Measurements from ENCODE around the gene RPL7A. TPM values are rescaled to one million over a fixed set of nuclear protein-coding genes. Genes with fewer than 3 reads are reported as not detected.
A peak's percentile ranks its signal among the peaks of the same experiment; 100 is the strongest.

Gene RPL7A
- total and polyA plus RNA-seq, 2 of the 13 experiments (the other 11 are each of a cell fraction or from before 2014, with no cell fraction given): 2,401 to 2,938 TPM

DNA sequence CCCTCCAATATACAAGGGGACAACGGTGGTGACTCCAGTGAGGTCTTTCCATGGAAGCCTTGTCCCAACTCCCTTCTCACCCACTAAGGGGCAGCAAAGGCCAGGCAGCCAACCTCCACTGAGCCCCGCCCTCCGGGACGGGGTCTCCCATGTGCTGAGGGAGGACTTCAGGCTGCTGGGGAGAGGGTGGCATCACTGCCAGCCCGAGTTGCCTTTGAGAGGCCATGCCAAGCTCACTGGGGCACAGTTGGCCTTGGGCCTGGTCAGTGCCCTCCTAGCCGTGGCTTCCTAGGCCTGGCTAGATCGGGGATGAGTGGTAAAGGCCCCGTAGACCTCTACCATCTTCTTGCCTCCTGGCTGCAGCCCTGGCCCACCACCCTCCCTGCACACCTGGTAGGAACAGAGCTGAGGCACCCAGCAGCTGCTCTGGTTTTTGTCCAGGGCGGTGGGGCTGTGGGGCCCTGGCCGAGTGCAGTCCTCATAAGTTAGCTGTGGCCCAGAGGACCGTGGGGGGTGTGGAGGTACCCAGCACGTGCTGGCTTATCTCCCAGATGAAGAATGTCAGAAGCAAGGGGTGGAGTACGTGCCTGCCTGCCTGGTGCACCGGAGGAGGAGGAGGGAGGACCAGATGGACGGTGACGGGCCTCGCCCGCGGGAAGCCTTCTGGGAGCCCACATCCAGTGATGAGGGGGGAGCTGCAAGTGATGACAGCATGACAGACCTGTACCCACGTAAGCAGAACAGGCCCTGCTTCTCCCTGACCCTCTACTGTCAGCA is 11.6 kb downstream of the RPL7A start (continued):
- TF ChIP-seq, protein P1, sequence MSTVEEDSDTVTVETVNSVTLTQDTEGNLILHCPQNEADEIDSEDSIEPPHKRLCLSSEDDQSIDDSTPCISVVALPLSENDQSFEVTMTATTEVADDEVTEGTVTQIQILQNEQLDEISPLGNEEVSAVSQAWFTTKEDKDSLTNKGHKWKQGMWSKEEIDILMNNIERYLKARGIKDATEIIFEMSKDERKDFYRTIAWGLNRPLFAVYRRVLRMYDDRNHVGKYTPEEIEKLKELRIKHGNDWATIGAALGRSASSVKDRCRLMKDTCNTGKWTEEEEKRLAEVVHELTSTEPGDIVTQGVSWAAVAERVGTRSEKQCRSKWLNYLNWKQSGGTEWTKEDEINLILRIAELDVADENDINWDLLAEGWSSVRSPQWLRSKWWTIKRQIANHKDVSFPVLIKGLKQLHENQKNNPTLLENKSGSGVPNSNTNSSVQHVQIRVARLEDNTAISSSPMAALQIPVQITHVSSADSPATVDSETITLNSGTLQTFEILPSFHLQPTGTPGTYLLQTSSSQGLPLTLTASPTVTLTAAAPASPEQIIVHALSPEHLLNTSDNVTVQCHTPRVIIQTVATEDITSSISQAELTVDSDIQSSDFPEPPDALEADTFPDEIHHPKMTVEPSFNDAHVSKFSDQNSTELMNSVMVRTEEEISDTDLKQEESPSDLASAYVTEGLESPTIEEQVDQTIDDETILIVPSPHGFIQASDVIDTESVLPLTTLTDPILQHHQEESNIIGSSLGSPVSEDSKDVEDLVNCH (CRISPR knock-in tag; IDR thresholded peaks at IDR 0.05): no peak

DNA sequence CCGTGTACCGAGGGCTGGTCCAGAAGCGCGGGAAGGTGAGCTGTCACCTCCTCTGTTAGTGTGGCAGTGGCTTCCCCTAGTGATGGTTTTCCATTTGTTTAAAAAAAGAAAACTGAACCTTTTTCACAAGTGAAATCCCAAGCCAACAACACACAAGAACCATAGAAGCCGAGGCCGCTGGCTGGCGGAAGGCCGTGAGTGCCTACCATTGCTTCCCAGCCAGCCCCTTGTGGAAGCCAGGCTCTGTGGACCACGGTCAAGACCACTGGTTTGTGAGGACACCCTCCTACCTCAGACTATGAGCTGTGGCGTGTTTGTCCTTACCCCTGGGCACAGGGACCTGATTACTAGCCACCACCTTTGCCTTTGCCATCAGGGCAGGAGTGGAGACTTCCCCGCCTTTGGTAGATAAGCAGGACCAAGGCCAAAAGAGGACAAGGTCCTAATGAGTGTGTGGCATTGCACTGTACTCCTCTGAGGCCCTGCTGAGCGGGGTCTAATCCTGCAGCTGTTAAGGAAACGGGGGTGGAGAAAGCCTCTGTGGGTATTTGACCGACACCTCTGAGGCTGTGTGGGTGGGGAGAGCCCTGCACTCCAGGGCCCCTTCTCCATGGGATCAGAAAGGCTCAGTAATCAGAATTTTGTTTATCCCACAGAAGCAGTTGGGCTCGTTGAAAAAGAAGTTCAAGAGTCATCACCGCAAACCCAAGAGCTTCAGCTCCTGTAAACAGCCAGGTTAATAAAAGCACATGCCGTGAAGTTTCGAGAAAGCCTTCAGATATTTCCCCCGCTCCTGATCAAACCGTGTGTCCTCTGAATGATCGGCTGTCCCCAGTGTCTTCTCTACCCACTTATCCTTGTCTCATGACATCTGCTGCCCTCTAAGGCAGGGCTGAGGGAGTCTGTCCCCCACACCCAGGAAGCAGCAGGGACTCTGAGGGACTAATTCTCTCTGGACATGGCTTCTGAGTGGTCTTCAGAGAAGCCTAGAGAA is 12.7 kb downstream of the RPL7A start:
- DNase-seq (ENCODE audit: low spot score) (no peak), ATAC-seq (peak; percentile 5), FAIRE-seq (peak; percentile 57)
- H3K79me2 ChIP-seq (ENCODE audit: insufficient read depth, low read length): peaks cover 15% of the 10 kb centered on the region
- no peak overlapping the region for H3K4me2 ChIP-seq (ENCODE audit: low read depth, low read length)
- H3K9me3 ChIP-seq (ENCODE audit: low read length): no peaks in the 10 kb centered on the region
- ChIA-PET POLR2A (interaction anchor here (0.9 to 2.2 kb wide), 4 partner anchors 11 to 34 kb away, joined by 3 to 6 read pairs (median 4); partner anchors contain the start of genes MED22 and RPL7A), CTCF (ENCODE audit: low intra/inter-chr PET ratio, low total read pairs) (interaction anchor here (0.8 to 1.9 kb wide), 2 partner anchors 34 to 61 kb away, joined by 3 to 6 read pairs; partner anchors contain the start of gene ADAMTS13)
- intact Hi-C loops (cut with micrococcal nuclease; ENCODE audit: unreplicated experiment) (loop anchor here (1.0 kb wide), 1 partner anchor 44 kb away; no protein-coding TSS in a partner anchor), in situ Hi-C loops (cut with HindIII; ENCODE audit: extremely low pct_ligation_motif_present, low pct_unique_long_range_greater_than_20kb) (no loop called here)
- H4K20me1 ChIP-seq (ENCODE audit: insufficient read depth, low read length): peaks cover 44% of the 10 kb centered on the region
- H3K9ac ChIP-seq (ENCODE audit: insufficient read depth, low read depth, low read length): no peak overlapping the region
- BruUV-seq (replicated peaks): no TSS peak
- peaks cover 51% of the 10 kb centered on the region for H3K4me1 ChIP-seq (ENCODE audit: insufficient read depth, low read length)
- H3K27me3 ChIP-seq (ENCODE audit: control insufficient read depth in 1 of 2, insufficient read depth in 2 of 2, low read length in 2 of 2): no peaks in the 10 kb centered on the region; a peak in 1 of 5 replicates
- peaks cover 18 to 68% of the 10 kb centered on the region in 2 experiments; a peak in 4 of 5 replicates for H3K36me3 ChIP-seq (replicated peaks in 1 of 2; ENCODE audit: control insufficient read depth in 1 of 2, insufficient read depth in 2 of 2, low read length in 2 of 2)
- no peak overlapping the region for H2AFZ ChIP-seq (ENCODE audit: low read length)
- H3K4me3 ChIP-seq (replicated peaks in 1 of 3; ENCODE audit: insufficient read depth in 1 of 3, low read depth in 2 of 3, low read length in 3 of 3): no peak overlapping the region
- WGBS (ENCODE audit: low lambda C conversion rate): 82% methylated on average over 18 of the region's 21 CpGs
- H3K27ac ChIP-seq (ENCODE audit: extremely low read length, insufficient read depth, low read length): peak overlapping the region; percentile 50
- TF ChIP-seq, protein P2, sequence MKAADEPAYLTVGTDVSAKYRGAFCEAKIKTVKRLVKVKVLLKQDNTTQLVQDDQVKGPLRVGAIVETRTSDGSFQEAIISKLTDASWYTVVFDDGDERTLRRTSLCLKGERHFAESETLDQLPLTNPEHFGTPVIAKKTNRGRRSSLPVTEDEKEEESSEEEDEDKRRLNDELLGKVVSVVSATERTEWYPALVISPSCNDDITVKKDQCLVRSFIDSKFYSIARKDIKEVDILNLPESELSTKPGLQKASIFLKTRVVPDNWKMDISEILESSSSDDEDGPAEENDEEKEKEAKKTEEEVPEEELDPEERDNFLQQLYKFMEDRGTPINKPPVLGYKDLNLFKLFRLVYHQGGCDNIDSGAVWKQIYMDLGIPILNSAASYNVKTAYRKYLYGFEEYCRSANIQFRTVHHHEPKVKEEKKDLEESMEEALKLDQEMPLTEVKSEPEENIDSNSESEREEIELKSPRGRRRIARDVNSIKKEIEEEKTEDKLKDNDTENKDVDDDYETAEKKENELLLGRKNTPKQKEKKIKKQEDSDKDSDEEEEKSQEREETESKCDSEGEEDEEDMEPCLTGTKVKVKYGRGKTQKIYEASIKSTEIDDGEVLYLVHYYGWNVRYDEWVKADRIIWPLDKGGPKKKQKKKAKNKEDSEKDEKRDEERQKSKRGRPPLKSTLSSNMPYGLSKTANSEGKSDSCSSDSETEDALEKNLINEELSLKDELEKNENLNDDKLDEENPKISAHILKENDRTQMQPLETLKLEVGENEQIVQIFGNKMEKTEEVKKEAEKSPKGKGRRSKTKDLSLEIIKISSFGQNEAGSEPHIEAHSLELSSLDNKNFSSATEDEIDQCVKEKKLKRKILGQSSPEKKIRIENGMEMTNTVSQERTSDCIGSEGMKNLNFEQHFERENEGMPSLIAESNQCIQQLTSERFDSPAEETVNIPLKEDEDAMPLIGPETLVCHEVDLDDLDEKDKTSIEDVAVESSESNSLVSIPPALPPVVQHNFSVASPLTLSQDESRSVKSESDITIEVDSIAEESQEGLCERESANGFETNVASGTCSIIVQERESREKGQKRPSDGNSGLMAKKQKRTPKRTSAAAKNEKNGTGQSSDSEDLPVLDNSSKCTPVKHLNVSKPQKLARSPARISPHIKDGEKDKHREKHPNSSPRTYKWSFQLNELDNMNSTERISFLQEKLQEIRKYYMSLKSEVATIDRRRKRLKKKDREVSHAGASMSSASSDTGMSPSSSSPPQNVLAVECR (CRISPR knock-in tag; IDR thresholded peaks at IDR 0.05; ENCODE audit: borderline replicate concordance): no peak
- TF ChIP-seq CREM (IDR thresholded peaks at IDR 0.05) (no peak), CREM (CRISPR knock-in tag; IDR thresholded peaks at IDR 0.05) (no peak), JUN (CRISPR knock-in tag; IDR thresholded peaks at IDR 0.05) (no peak), ZNF761 (CRISPR knock-in tag; conservative IDR thresholded peaks at IDR 0.05) (no peak), IRX3 (CRISPR knock-in tag; IDR thresholded peaks at IDR 0.05; ENCODE audit: borderline replicate concordance, low read depth) (0 out of 2 replicates have a peak, but pooled peaks have one; percentile 34), TBP (CRISPR knock-in tag; IDR thresholded peaks at IDR 0.05) (no peak), POLR2G (IDR thresholded peaks at IDR 0.05; ENCODE audit: low read depth, low read length) (peak; percentile 30)
- TF ChIP-seq, protein P3, sequence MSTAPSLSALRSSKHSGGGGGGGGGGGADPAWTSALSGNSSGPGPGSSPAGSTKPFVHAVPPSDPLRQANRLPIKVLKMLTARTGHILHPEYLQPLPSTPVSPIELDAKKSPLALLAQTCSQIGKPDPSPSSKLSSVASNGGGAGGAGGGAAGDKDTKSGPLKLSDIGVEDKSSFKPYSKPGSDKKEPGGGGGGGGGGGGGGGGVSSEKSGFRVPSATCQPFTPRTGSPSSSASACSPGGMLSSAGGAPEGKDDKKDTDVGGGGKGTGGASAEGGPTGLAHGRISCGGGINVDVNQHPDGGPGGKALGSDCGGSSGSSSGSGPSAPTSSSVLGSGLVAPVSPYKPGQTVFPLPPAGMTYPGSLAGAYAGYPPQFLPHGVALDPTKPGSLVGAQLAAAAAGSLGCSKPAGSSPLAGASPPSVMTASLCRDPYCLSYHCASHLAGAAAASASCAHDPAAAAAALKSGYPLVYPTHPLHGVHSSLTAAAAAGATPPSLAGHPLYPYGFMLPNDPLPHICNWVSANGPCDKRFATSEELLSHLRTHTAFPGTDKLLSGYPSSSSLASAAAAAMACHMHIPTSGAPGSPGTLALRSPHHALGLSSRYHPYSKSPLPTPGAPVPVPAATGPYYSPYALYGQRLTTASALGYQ (CRISPR knock-in tag; IDR thresholded peaks at IDR 0.05): no peak

All from HepG2 (cell line).